Measurements from ENCODE around the gene SYCN. TPM values are rescaled to one million over a fixed set of nuclear protein-coding genes. Genes with fewer than 3 reads are reported as not detected.
"Not testable (repeated sequence)": the region's sequence is repeated elsewhere in the genome, so short reads cannot be mapped to it uniquely, and the experiment has no call there.

Gene SYCN
- total RNA-seq, 1 experiment from 2014 or later: not detected

DNA sequence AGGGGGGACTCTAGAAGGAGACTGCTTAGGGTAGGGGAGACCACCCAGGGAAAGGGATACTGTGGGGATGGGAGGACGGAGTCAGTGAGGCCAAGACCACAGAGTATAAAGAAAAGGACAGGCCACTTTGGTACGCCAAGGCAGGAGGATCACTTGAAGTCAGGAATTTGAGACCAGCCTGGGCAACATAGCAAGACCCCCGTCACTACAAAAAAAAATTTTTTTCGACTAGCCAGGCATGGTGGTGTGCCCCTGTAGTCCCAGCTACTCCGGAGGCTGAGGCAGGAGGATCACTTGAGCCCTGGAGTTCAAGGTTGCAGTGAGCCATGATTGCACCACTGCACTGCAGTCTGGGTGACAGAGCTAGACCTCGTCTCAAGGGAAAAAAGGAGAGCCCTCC, 34.1 kb upstream of the SYCN start:
- Histone ChIP-seq H3K9me3 (replicated peaks) (no peaks in the 10 kb centered on the region), H3K4me3 (no peak overlapping the region), H3K27ac (no peak overlapping the region), H3K36me3 (no peaks in the 10 kb centered on the region), H3K27me3 (no peaks in the 10 kb centered on the region; the same call in 1 of the 2 replicates), H3K4me1 (no peaks in the 10 kb centered on the region)
- no peak for DNase-seq

DNA sequence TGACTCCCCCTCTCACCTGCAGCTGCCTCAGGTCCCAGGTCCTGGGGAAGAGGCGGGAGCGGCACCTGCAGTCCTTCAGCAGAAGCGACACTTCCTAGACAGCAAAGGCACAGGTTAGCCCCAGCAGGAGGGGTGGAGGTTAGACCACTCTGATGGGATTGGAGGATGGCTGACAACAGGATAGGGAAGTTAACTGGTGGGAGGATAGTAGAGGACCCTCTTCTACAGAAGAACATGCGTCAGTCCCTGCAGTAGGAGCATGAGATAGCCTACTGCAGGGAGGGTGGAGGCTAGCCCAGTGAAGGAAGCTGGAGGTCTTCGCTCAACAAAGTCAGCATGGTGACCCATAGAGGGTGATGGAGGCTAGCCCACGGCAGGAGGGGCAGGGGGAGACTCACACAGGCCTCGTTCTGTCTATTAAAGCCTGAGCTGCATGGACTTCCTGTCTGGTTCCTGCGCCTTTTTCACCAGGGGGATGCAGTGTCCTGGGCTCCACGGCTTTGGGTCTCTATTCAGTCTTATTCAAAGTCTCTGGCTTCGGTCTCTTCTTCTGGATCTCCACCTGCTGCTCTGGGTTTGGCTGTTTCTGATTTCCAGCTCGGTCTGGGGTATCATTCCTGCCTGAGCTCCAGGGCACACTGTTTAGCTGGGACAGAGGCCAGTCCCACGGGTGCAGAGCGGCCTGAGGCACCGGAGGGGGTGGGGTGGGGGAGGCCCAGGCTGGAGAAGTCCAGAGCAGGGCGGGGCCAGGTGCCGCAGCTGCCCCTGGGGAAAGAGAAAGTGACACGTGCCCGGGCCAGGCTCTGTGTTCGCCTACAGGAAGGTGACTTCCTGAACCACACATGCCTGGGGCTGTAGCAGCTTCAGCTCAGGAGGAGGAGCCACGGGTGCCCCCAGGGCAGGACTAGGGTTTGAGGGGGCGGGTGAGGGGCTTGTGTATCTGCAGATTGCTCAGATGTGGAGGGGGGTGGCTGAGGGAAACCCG, 33.4 kb upstream of the SYCN start:
- Histone ChIP-seq H3K36me3 (no peaks in the 10 kb centered on the region), H3K4me1 (no peaks in the 10 kb centered on the region), H3K4me3 (no peak overlapping the region), H3K9me3 (replicated peaks) (no peaks in the 10 kb centered on the region), H3K27ac (no peak overlapping the region), H3K27me3 (no peaks in the 10 kb centered on the region; the same call in 1 of the 2 replicates)
- DNase-seq: peak; percentile 48 to 49

- no peak for DNase-seq
- H3K9me3 ChIP-seq (replicated peaks): no peaks in the 10 kb centered on the region
- H3K36me3 ChIP-seq: no peaks in the 10 kb centered on the region
- no peaks in the 10 kb centered on the region; the same call in 1 of the 2 replicates for H3K27me3 ChIP-seq
- H3K27ac ChIP-seq: no peak overlapping the region
- H3K4me3 ChIP-seq: no peak overlapping the region
- H3K4me1 ChIP-seq: no peaks in the 10 kb centered on the region
Measured at GRCh38 chr19:39236527-39236926, 32.5 kb upstream of the SYCN start.

DNA sequence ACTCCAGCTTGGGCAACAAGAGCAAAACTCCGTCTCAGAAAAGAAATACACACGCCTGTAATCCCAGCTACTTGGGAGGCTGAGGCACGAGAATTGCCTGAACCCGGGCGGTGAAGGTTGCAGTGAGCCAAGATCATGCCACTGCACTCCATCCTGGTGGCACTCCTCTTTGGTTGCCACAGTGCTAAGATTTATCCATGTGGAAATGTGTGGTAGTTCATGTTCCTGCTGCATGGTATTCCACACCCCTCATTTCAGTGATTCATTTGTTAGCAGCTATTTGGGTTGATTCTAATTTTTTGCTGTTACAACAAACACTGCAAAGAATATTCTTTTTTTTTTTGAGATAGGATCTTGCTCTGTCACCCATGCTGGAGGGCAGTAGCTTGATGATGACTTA, 28.6 kb upstream of the SYCN start:
- no peak for DNase-seq
- H3K36me3 ChIP-seq: no peaks in the 10 kb centered on the region
- H3K4me1 ChIP-seq: no peaks in the 10 kb centered on the region
- no peaks in the 10 kb centered on the region for H3K9me3 ChIP-seq (replicated peaks)
- no peak overlapping the region for H3K4me3 ChIP-seq
- no peaks in the 10 kb centered on the region; the same call in 1 of the 2 replicates for H3K27me3 ChIP-seq
- H3K27ac ChIP-seq: no peak overlapping the region

DNA sequence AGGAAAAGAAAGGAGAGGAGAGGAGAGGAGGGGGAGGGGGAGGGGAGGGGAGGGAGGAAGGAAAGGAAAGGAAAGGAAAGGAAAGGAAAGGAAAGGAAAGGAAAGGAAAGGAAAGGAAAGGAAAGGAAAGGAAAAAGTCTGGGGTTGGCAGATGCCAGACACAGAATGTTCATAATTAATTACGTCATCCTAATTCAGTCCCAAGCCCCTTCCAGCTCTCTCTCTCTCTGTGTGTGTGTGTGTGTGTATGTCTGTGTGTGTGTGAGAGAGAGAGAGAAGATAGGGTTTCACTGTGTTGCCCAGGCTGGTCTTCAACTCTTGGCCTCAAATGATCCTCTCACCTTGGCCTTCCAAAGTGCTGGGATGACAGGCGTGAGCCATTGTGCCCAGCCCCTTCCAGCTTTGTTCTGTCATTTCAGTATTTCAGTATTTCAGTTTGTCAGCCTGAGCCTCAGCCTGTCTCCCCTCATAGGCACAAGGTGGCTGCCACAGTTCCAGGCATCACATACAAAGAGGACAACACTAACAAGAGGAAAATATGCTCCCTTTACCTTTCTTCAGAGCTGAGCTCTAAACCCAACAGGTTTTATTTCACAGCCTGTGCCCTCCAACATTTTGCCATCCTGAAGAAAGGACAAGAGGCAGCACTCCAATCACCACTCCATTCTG, 26.2 kb upstream of the SYCN start:
- no peaks in the 10 kb centered on the region for H3K36me3 ChIP-seq

GRCh38 chr19:39224910-39225309, 20.8 kb upstream of the SYCN start:
- Histone ChIP-seq H3K4me1 (no peaks in the 10 kb centered on the region), H3K36me3 (no peaks in the 10 kb centered on the region), H3K27ac (no peak overlapping the region), H3K9me3 (replicated peaks) (no peaks in the 10 kb centered on the region), H3K27me3 (no peaks in the 10 kb centered on the region), H3K4me3 (no peak overlapping the region)
- no peak for DNase-seq

More for the DNA sequence above, 26.2 kb upstream of the SYCN start:
- no peaks in the 10 kb centered on the region for H3K4me1 ChIP-seq
- H3K9me3 ChIP-seq (replicated peaks): no peaks in the 10 kb centered on the region
- H3K27ac ChIP-seq: no peak overlapping the region
- DNase-seq: no peak
- no peaks in the 10 kb centered on the region; the same call in 1 of the 2 replicates for H3K27me3 ChIP-seq
- no peak overlapping the region for H3K4me3 ChIP-seq

DNA sequence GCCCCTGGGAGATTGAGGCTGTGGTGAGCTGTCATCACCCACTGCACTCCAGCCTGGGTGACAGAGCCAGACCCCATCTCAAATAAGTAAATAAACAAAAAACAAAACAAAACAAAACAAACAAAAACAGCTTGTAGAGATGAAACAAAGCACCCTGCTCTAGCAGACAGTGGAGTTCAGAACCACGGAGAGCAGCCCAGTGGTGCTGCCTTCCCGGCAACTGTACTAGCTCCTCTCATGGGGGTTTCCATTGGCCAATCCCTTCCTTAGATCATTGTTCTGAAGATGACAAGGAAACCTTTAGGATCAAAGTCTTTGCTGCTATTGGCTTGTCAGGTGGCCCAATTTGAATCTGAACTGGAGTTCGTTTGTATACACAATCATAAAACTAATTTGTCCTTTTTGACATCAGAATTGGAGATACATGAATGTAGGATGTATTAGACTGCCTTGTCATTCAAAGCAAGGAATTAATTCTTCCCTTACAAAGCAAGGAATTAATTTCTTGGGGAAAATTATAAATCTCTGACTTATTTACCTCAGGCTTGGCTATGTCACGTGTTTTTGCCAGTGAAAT, 19.7 kb upstream of the SYCN start:
- no peaks in the 10 kb centered on the region for H3K36me3 ChIP-seq
- H3K27me3 ChIP-seq: no peaks in the 10 kb centered on the region
- H3K27ac ChIP-seq: no peak overlapping the region
- no peak overlapping the region for H3K4me3 ChIP-seq
- H3K4me1 ChIP-seq: no peaks in the 10 kb centered on the region
- H3K9me3 ChIP-seq (replicated peaks): no peaks in the 10 kb centered on the region
- DNase-seq: peak; percentile 34 to 54

DNA sequence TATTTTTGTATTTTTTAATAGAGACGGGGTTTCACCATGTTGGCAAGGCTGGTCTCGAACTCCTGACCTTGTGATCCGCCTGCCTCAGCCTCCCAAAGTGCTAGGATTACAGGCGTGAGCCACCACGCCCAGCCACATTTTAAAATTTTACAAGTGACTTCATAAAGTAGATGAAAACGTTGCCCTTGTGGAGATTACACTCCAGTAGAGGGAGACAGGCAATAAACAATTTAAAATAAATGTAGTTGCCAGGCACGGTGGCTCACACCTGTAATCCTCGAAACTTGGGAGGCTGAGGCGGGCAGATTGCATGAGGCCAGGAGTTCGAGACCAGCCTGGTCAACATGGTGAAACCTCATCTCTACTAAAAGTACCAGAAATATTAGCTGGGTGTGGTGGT, 15.0 kb upstream of the SYCN start:
- H3K36me3 ChIP-seq; H3K4me1 ChIP-seq; H3K27ac ChIP-seq; DNase-seq; H3K27me3 ChIP-seq; H3K4me3 ChIP-seq; H3K9me3 ChIP-seq (replicated peaks): not testable (repeated sequence)

DNA sequence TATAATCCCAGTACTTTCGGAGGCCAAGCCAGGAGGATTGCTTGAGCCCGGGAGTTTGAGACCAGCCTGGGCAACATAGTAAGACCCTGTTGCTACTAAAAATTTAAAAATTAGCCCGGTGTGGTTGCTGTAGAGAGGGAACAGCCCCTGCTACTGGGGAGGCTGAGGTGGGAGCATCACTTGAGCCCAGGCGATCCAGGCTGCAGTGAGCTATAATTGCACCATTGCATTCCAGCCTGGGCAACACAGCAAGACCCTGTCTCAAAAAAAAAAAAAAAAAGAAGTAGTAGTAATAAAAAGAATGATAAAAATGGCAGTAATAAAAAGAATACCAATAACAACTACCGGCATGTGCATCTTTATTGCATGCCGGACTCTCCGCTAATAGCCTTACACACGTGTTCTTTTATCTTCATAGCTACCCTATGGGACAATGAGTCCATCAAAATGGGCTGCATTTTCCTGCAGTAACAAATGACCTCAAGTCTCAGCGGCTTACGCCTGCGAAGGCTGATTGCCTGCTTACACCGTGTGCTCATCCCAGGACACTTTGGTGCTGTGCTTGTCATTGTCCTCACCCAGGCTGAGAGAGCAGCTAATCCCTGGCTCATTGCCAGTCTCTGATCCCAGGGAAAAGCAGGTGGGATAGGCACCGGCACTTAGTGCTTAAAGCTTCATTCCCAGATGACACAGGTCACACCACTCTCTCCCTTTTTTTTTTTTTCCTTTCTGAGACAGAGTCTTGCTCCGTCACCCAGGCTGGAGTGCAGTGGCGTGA, 14.4 kb upstream of the SYCN start:
- Histone ChIP-seq H3K36me3 (no peaks in the 10 kb centered on the region), H3K27me3 (no peaks in the 10 kb centered on the region), H3K4me1 (no peaks in the 10 kb centered on the region), H3K27ac (no peak overlapping the region), H3K9me3 (replicated peaks) (no peaks in the 10 kb centered on the region), H3K4me3 (no peak overlapping the region)
- peak in 1 of 2 experiments; percentile 34 for DNase-seq

DNA sequence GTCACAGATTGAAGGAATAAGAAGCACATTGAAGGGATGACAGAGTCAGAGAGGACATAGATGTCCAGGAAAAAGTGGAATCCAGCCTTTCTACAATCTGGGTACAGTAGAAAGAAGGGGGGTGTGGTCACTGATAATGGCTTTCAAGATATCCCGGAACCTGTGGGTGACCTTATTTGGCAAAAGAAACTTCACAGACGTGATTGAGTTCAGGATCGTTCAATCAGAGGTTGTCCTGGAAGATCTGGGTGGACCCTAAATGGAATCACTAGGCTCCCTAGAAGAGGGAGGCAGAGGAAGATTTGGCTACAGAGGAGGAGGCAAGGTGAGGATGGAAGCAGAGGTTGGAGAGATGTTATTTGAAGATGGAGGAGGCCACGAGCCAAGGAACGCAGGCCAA, 13.0 kb upstream of the SYCN start:
- Histone ChIP-seq H3K27ac (no peak overlapping the region), H3K4me3 (no peak overlapping the region), H3K36me3 (no peaks in the 10 kb centered on the region)

DNA sequence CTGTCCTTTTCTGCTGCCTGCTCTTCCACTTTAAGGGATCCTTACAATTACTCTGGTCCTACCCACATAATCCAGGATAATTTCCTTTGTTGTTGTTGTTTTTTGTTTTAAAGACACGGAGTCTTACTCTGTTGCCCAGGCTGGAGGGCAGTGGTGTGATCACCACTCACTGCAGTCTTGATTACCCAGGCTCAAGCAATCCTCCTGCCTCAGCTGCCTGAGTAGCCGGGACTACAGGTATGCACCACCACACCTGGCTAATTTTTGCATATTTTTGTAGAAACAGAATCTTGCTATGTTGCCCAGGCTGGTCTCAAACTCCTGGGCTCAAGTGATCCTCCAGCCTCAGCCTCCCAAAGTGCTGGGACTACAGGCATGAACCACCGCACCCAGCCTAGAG, 11.3 kb upstream of the SYCN start:
- not testable (repeated sequence) for H3K4me3 ChIP-seq; H3K4me1 ChIP-seq; H3K27ac ChIP-seq; H3K27me3 ChIP-seq; DNase-seq; H3K36me3 ChIP-seq; H3K9me3 ChIP-seq (replicated peaks)

More for the DNA sequence above, 13.0 kb upstream of the SYCN start:
- DNase-seq: no peak
- Histone ChIP-seq H3K27me3 (no peaks in the 10 kb centered on the region), H3K4me1 (no peaks in the 10 kb centered on the region), H3K9me3 (replicated peaks) (no peaks in the 10 kb centered on the region)

- DNase-seq: peak in 1 of 2 experiments; percentile 57
- Histone ChIP-seq H3K27me3 (no peaks in the 10 kb centered on the region), H3K36me3 (no peaks in the 10 kb centered on the region), H3K27ac (no peak overlapping the region), H3K4me1 (no peaks in the 10 kb centered on the region), H3K9me3 (replicated peaks) (no peaks in the 10 kb centered on the region), H3K4me3 (no peak overlapping the region)
Measured at GRCh38 chr19:39212375-39212742, 8.3 kb upstream of the SYCN start.

DNA sequence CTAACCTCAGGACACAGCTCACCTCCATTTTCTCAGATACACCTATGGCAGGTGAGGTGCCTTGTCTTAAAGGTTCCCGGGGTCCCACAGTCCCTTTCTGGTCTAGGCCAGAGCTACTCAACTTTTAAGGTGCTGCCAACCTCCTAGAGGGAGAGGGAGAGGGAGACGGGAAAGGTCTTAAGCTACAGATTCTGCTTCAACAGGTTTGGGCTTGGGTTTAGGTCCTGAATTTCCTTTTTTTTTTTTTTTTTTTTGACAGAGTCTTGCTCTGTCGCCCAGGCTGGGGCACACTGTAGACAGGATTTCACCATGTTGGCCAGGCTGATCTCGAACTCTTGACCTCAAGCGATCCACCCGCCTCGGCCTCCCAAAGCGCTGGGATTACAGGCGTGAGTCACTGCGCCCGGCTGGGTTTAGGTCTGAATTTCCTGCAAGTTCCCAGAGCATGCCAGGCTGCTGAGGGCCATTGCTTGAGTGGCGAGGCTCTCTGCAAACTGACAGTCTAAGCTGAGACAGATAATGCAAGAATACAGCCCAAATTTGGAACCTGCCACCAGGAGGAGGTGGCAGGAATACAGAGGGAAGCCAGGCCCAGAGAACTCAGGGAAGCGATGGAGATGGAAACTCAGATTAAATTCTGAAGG, 7.8 kb upstream of the SYCN start:
- no peaks in the 10 kb centered on the region for H3K9me3 ChIP-seq (replicated peaks)
- H3K36me3 ChIP-seq: no peaks in the 10 kb centered on the region
- no peaks in the 10 kb centered on the region for H3K27me3 ChIP-seq
- no peak for DNase-seq
- H3K4me1 ChIP-seq: no peaks in the 10 kb centered on the region
- no peak overlapping the region for H3K27ac ChIP-seq
- no peak overlapping the region for H3K4me3 ChIP-seq

- H3K9me3 ChIP-seq (replicated peaks): no peaks in the 10 kb centered on the region
- H3K27me3 ChIP-seq: no peaks in the 10 kb centered on the region
- DNase-seq: no peak
- no peak overlapping the region for H3K27ac ChIP-seq
- no peaks in the 10 kb centered on the region for H3K36me3 ChIP-seq
- H3K4me1 ChIP-seq: no peaks in the 10 kb centered on the region
- no peak overlapping the region for H3K4me3 ChIP-seq
Measured at GRCh38 chr19:39209196-39209595, 5.1 kb upstream of the SYCN start.

Measured in SJCRH30 (cell line).